ENCODE results near the gene CNTNAP5.

CNTNAP5 gene

DNA sequence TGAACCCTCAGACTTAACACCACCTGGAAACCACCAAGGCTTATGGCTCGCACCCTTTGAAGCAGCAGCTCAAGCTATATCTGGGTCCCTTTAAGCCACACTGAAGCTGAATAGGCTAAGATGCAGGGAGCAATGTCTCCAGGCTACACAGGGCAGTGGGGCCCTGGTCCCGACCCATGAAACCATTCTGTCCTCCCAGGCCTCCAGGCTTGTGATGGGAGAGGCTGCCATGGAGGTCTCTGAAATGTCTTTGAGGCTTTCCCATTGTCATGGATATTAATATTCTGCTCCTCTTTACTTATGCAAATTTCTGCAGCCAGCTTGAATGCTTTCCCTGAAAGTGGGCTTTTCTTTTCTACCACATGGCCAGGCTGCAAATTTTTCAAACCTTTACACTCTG is 608.7 kb downstream of the CNTNAP5 start:
- Histone ChIP-seq H3K36me3 (ENCODE audit: control insufficient read depth, insufficient read depth, low read length) (no peaks in the 10 kb centered on the region), H3K27me3 (replicated peaks; ENCODE audit: control insufficient read depth, insufficient read depth, low read length, poor library complexity, severe bottlenecking) (no peaks in the 10 kb centered on the region)

DNA sequence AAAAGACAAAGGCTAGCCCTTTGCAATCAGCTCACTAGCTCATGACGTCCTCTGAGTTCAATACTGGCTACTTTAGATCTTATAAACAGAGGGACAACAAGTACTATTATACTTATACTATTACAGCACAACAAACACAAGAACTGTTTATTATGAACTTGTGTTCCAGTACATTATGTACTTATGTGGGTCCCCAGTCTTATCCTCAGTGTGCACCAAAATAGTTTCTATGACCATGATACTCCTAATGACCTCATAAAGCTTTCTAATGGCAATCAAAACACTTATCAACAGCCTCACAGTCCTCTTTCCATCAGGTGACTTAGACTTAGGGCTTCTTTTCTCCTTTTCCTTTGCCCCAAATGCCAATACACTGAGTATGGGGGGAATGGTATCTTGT is 614.4 kb downstream of the CNTNAP5 start:
- no peaks in the 10 kb centered on the region for H3K27me3 ChIP-seq (replicated peaks; ENCODE audit: control insufficient read depth, insufficient read depth, low read length, poor library complexity, severe bottlenecking)
- DNase-seq: no peak
- H3K27ac ChIP-seq (ENCODE audit: insufficient read depth, low read length, poor library complexity, severe bottlenecking): no peak overlapping the region
- H3K36me3 ChIP-seq (ENCODE audit: control insufficient read depth, insufficient read depth, low read length): no peaks in the 10 kb centered on the region
- no peaks in the 10 kb centered on the region for H3K4me1 ChIP-seq (ENCODE audit: control insufficient read depth, insufficient read depth, low read length, poor library complexity, severe bottlenecking)
- H3K9me3 ChIP-seq (ENCODE audit: control insufficient read depth, low read length): no peaks in the 10 kb centered on the region
- no peak overlapping the region for H3K4me3 ChIP-seq (ENCODE audit: insufficient read depth, low read depth, low read length, poor library complexity, severe bottlenecking)

More for the DNA sequence above, 608.7 kb downstream of the CNTNAP5 start:
- H3K4me3 ChIP-seq (ENCODE audit: insufficient read depth, low read depth, low read length, poor library complexity, severe bottlenecking): no peak overlapping the region
- no peaks in the 10 kb centered on the region for H3K9me3 ChIP-seq (ENCODE audit: control insufficient read depth, low read length)
- no peak overlapping the region for H3K27ac ChIP-seq (ENCODE audit: insufficient read depth, low read length, poor library complexity, severe bottlenecking)
- no peaks in the 10 kb centered on the region for H3K4me1 ChIP-seq (ENCODE audit: control insufficient read depth, insufficient read depth, low read length, poor library complexity, severe bottlenecking)
- no peak for DNase-seq

DNA sequence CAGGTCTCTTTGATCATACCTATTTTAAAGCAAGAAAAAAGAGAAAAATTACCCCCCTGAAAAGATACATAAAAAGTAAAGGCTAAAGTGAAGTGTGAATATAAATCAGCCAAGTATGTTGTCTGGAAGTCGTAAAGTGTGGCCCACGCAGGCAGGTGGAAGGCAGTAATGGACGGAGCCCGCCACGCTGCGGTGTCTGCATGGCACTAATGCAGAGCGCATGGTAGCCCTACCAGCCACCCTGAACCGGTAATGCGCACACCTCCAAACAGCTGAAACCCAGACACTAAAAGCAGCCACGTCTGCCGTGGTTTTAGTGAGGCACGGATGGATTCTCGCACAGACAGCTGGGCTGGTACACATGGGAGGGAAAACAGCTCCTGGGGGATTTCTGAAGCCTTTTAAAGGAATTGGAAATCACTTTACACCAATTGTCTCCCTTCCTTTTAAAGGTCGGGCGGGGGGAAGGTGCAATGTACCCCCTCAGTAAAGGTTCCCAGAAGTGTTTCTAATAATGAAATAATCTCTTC is 615.2 kb downstream of the CNTNAP5 start:
- no peaks in the 10 kb centered on the region for H3K9me3 ChIP-seq (ENCODE audit: control insufficient read depth, low read length)
- no peak overlapping the region for H3K27ac ChIP-seq (ENCODE audit: insufficient read depth, low read length, poor library complexity, severe bottlenecking)
- H3K4me3 ChIP-seq (ENCODE audit: insufficient read depth, low read depth, low read length, poor library complexity, severe bottlenecking): no peak overlapping the region
- DNase-seq: no peak
- H3K27me3 ChIP-seq (replicated peaks; ENCODE audit: control insufficient read depth, insufficient read depth, low read length, poor library complexity, severe bottlenecking): no peaks in the 10 kb centered on the region
- no peaks in the 10 kb centered on the region for H3K4me1 ChIP-seq (ENCODE audit: control insufficient read depth, insufficient read depth, low read length, poor library complexity, severe bottlenecking)
- H3K36me3 ChIP-seq (ENCODE audit: control insufficient read depth, insufficient read depth, low read length): no peaks in the 10 kb centered on the region

DNA sequence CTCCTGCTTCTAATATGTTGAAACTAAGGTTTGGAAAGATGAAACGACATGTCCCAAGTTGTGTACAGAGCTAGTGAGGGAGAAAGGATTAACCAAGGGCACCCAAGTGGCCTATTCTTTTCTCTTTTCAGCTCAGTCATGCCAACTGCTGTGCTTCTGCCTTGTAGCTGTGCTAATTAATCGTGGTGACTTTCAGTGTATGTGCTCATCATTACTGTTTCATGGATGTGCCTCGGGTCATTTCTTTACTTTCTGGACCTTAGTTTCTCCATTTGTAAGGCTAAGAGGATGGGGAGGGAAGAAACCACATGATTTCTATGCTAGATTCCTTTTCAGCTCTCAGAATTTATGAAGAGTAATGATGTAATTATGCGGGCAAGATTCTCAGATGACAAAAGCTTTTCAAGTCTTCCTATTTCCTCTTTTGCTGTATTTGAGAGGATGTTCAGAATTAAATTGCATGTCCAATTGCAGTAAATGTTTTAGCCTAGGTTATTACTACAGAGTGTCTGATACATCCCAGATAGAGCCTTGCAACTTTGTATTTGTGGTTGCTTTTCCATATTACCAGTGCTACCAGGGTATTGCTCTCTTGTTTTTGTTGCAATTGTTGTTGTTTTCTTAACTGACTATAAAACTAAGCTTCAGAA is 621.2 kb downstream of the CNTNAP5 start:
- H3K9me3 ChIP-seq (ENCODE audit: control insufficient read depth, low read length): no peaks in the 10 kb centered on the region
- no peak overlapping the region for H3K27ac ChIP-seq (ENCODE audit: insufficient read depth, low read length, poor library complexity, severe bottlenecking)
- H3K4me1 ChIP-seq (ENCODE audit: control insufficient read depth, insufficient read depth, low read length, poor library complexity, severe bottlenecking): no peaks in the 10 kb centered on the region
- DNase-seq: no peak
- H3K4me3 ChIP-seq (ENCODE audit: insufficient read depth, low read depth, low read length, poor library complexity, severe bottlenecking): no peak overlapping the region
- no peaks in the 10 kb centered on the region for H3K36me3 ChIP-seq (ENCODE audit: control insufficient read depth, insufficient read depth, low read length)
- H3K27me3 ChIP-seq (replicated peaks; ENCODE audit: control insufficient read depth, insufficient read depth, low read length, poor library complexity, severe bottlenecking): no peaks in the 10 kb centered on the region

DNA sequence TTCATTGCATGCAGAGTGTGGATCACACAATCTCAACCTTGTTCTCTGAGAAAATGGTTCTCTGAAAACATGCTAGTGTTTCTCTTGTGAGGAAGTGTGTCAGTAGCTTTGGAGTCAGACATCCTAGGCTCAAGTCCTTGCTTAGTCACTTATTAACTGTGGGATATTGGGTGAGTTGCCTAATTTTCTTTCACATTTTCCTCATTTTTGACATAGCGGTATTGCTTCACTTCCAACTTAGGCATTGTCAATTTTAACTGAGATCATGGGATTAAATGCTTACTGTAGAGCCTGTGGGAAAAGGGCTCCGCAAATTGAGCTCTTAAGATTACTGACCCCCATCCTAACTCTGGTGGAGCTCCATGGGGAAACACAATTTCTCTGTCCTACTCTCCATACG is 622.2 kb downstream of the CNTNAP5 start:
- H3K9me3 ChIP-seq (ENCODE audit: control insufficient read depth, low read length): no peaks in the 10 kb centered on the region
- no peak overlapping the region for H3K27ac ChIP-seq (ENCODE audit: insufficient read depth, low read length, poor library complexity, severe bottlenecking)
- DNase-seq: no peak

DNA sequence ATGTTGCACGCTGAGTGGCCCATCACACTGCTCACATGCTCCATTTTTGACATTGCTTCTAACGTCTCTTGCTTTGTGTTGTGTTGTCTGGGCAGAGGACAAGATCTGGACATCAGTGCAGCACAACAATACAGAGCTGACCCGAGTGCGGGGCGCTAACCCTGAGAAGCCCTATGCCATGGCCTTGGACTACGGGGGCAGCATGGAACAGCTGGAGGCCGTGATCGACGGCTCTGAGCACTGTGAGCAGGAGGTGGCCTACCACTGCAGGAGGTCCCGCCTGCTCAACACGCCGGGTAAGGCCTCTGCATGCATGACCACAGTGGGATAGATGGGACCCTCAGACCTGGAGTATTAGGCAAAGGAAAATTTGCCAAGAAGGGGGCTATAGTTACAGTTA is 622.6 kb downstream of the CNTNAP5 start:
- Histone ChIP-seq H3K36me3 (ENCODE audit: control insufficient read depth, insufficient read depth, low read length) (no peaks in the 10 kb centered on the region), H3K27ac (ENCODE audit: insufficient read depth, low read length, poor library complexity, severe bottlenecking) (no peak overlapping the region), H3K4me3 (ENCODE audit: insufficient read depth, low read depth, low read length, poor library complexity, severe bottlenecking) (no peak overlapping the region), H3K9me3 (ENCODE audit: control insufficient read depth, low read length) (no peaks in the 10 kb centered on the region), H3K4me1 (ENCODE audit: control insufficient read depth, insufficient read depth, low read length, poor library complexity, severe bottlenecking) (no peaks in the 10 kb centered on the region), H3K27me3 (replicated peaks; ENCODE audit: control insufficient read depth, insufficient read depth, low read length, poor library complexity, severe bottlenecking) (no peaks in the 10 kb centered on the region)
- DNase-seq: no peak

More for the DNA sequence above, 622.2 kb downstream of the CNTNAP5 start:
- Histone ChIP-seq H3K4me3 (ENCODE audit: insufficient read depth, low read depth, low read length, poor library complexity, severe bottlenecking) (no peak overlapping the region), H3K27me3 (replicated peaks; ENCODE audit: control insufficient read depth, insufficient read depth, low read length, poor library complexity, severe bottlenecking) (no peaks in the 10 kb centered on the region), H3K36me3 (ENCODE audit: control insufficient read depth, insufficient read depth, low read length) (no peaks in the 10 kb centered on the region), H3K4me1 (ENCODE audit: control insufficient read depth, insufficient read depth, low read length, poor library complexity, severe bottlenecking) (no peaks in the 10 kb centered on the region)

DNA sequence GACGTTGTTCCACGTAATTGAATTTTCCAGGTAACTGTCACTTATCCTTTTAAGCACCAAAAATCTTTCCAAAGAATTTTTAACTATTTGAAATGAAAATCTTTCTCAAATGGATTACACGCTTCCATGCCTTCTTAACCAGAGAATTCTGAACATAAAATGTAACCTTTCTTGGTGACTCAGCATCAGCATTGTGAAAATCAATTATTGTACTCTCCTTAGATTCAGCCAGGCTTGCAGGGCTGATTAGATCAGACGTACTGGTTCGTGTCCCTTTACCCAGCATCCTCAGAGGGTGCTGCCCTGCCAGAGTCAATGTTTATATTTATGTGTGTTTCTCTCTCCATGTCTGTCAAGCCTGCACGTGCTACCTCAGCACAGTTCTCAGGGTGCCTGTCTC is 623.9 kb downstream of the CNTNAP5 start:
- no peaks in the 10 kb centered on the region for H3K9me3 ChIP-seq (ENCODE audit: control insufficient read depth, low read length)
- H3K27ac ChIP-seq (ENCODE audit: insufficient read depth, low read length, poor library complexity, severe bottlenecking): no peak overlapping the region
- H3K27me3 ChIP-seq (replicated peaks; ENCODE audit: control insufficient read depth, insufficient read depth, low read length, poor library complexity, severe bottlenecking): no peaks in the 10 kb centered on the region
- no peaks in the 10 kb centered on the region for H3K36me3 ChIP-seq (ENCODE audit: control insufficient read depth, insufficient read depth, low read length)
- DNase-seq: no peak
- H3K4me1 ChIP-seq (ENCODE audit: control insufficient read depth, insufficient read depth, low read length, poor library complexity, severe bottlenecking): no peaks in the 10 kb centered on the region
- H3K4me3 ChIP-seq (ENCODE audit: insufficient read depth, low read depth, low read length, poor library complexity, severe bottlenecking): no peak overlapping the region

DNA sequence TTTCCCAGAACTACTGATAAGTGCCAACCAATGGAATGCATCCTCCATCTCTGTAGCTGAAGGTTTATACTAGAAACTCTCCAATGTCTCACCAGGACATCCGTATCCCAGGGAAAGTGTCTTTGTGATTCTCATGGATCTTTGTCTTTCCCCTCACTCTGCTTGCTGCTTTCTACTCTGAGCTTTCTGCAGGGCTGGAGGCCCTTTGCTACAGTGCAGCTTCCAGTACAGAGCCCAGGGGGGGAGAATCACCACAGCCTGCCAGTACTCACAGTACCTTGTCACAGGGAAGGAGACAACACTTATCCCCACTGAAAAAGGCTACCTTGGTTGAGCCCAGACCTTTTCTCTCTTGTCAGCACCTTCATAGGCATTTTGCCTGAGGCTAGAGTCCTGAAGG is 627.0 kb downstream of the CNTNAP5 start:
- Histone ChIP-seq H3K4me1 (ENCODE audit: control insufficient read depth, insufficient read depth, low read length, poor library complexity, severe bottlenecking) (no peaks in the 10 kb centered on the region), H3K27me3 (replicated peaks; ENCODE audit: control insufficient read depth, insufficient read depth, low read length, poor library complexity, severe bottlenecking) (no peaks in the 10 kb centered on the region), H3K9me3 (ENCODE audit: control insufficient read depth, low read length) (no peaks in the 10 kb centered on the region), H3K4me3 (ENCODE audit: insufficient read depth, low read depth, low read length, poor library complexity, severe bottlenecking) (no peak overlapping the region), H3K27ac (ENCODE audit: insufficient read depth, low read length, poor library complexity, severe bottlenecking) (no peak overlapping the region), H3K36me3 (ENCODE audit: control insufficient read depth, insufficient read depth, low read length) (no peaks in the 10 kb centered on the region)
- DNase-seq: no peak

DNA sequence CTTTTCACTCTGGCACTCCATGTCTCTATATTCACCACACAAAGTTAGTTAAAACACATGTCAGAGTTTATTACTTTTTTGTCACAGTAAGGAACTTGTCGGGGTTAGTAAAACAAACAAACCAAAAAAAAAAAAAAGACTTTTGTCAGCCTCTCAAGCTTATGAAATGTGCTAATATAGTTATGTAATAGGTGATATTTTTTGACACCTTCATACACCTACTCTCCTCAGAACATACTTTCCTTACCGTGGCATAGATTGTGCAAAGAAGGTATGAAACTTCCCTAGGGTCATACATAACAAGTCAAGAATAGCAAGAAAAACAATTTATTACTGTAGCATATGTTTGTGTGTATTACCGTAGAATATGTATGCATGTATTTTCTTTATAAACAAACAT is 633.3 kb downstream of the CNTNAP5 start:
- no peak overlapping the region for H3K4me3 ChIP-seq (ENCODE audit: insufficient read depth, low read depth, low read length, poor library complexity, severe bottlenecking)
- DNase-seq: no peak
- no peaks in the 10 kb centered on the region for H3K9me3 ChIP-seq (ENCODE audit: control insufficient read depth, low read length)
- H3K4me1 ChIP-seq (ENCODE audit: control insufficient read depth, insufficient read depth, low read length, poor library complexity, severe bottlenecking): no peaks in the 10 kb centered on the region
- H3K27me3 ChIP-seq (replicated peaks; ENCODE audit: control insufficient read depth, insufficient read depth, low read length, poor library complexity, severe bottlenecking): no peaks in the 10 kb centered on the region
- no peak overlapping the region for H3K27ac ChIP-seq (ENCODE audit: insufficient read depth, low read length, poor library complexity, severe bottlenecking)
- no peaks in the 10 kb centered on the region for H3K36me3 ChIP-seq (ENCODE audit: control insufficient read depth, insufficient read depth, low read length)

DNA sequence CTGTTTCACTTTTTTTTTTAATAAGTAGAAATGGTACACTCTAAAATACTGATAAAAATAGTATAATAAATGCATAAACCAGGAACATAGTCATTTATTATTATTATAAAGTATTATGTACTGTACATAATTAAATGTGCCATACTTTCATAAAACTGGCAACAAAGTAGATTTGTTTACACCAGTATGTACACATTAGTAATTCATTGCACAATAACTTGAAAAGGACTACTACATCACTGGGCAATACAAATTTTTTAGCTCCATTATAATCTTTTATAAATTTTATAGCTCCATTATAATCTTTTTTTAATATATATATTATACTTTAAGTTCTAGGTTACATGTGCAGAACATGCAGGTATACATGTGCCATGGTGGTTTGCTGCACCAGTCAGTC is 636.5 kb downstream of the CNTNAP5 start:
- Histone ChIP-seq H3K27ac (ENCODE audit: insufficient read depth, low read length, poor library complexity, severe bottlenecking) (no peak overlapping the region), H3K36me3 (ENCODE audit: control insufficient read depth, insufficient read depth, low read length) (no peaks in the 10 kb centered on the region), H3K9me3 (ENCODE audit: control insufficient read depth, low read length) (no peaks in the 10 kb centered on the region), H3K4me1 (ENCODE audit: control insufficient read depth, insufficient read depth, low read length, poor library complexity, severe bottlenecking) (no peaks in the 10 kb centered on the region), H3K4me3 (ENCODE audit: insufficient read depth, low read depth, low read length, poor library complexity, severe bottlenecking) (no peak overlapping the region), H3K27me3 (replicated peaks; ENCODE audit: control insufficient read depth, insufficient read depth, low read length, poor library complexity, severe bottlenecking) (no peaks in the 10 kb centered on the region)
- DNase-seq: no peak
